Loucy (cell line): ENCODE results near the gene TMIE.

Source experiments
- EZH2phosphoT487 ChIP-seq: fragments of 200-600 bp; IDR thresholded peaks from 2 replicates; pipeline ENCODE4 v1.6.1; 2018; ENCODE audit warnings: antibody characterized with exemption, mild to moderate bottlenecking, moderate library complexity, borderline replicate concordance
- TF ChIP-seq, protein P1 (sequence below): fragments of 200-600 bp; sonication (generic); conservative IDR thresholded peaks from 2 replicates; pipeline ENCODE4 v1.5.1; 2014; ENCODE audit warnings: mild to moderate bottlenecking, antibody characterized with exemption, low read length

DNA sequence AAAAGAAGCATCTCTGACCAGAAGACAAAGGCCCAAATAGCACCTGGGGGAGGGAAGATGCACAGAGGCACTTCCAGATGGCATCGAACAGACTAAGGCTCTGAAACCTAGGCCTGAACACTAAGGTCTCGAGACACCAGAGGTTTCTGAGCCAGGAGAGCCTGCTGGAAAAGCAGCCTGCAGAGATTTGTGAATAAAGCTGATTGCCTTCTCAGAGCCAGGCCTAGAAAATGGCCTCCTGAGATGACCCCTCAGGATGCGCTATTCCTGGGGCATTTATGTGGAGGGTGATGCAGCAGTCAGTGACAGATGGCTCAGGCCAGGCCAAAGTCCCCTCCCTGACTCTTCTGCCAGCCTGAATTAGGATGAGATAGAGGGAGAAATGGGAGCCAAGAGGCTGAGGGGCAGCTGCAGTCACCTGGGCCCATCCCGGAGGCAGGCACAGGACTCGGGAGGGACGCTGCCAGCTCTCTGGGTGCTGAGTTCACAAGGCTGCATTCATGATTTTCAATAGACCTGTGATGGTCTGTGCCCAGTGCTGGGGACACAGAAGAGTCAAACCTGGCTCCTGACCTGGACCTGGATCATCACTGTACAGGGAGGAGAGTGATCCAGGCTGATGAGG, 9.6 kb downstream of the TMIE start:
- TF ChIP-seq, protein P1, sequence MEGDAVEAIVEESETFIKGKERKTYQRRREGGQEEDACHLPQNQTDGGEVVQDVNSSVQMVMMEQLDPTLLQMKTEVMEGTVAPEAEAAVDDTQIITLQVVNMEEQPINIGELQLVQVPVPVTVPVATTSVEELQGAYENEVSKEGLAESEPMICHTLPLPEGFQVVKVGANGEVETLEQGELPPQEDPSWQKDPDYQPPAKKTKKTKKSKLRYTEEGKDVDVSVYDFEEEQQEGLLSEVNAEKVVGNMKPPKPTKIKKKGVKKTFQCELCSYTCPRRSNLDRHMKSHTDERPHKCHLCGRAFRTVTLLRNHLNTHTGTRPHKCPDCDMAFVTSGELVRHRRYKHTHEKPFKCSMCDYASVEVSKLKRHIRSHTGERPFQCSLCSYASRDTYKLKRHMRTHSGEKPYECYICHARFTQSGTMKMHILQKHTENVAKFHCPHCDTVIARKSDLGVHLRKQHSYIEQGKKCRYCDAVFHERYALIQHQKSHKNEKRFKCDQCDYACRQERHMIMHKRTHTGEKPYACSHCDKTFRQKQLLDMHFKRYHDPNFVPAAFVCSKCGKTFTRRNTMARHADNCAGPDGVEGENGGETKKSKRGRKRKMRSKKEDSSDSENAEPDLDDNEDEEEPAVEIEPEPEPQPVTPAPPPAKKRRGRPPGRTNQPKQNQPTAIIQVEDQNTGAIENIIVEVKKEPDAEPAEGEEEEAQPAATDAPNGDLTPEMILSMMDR = no peak
- no peak for TF ChIP-seq EZH2phosphoT487
